Astrocyte (in vitro differentiated cells and primary cell): Measurements from ENCODE around the gene STARD13.

Source experiments
- EZH2 ChIP-seq: IDR thresholded peaks from 2 replicates; pipeline ENCODE4 v1.6.1; 2012; ENCODE audit warnings: mild to moderate bottlenecking, low read length, inconsistent platforms; ENCODE audit not compliant: insufficient read depth
- TF ChIP-seq, protein P1 (sequence below): IDR thresholded peaks from 2 replicates; pipeline ENCODE4 v1.5.1; 2011; ENCODE audit warnings: low read depth, mild to moderate bottlenecking, inconsistent platforms, low read length, moderate library complexity; ENCODE audit not compliant: insufficient read depth

DNA sequence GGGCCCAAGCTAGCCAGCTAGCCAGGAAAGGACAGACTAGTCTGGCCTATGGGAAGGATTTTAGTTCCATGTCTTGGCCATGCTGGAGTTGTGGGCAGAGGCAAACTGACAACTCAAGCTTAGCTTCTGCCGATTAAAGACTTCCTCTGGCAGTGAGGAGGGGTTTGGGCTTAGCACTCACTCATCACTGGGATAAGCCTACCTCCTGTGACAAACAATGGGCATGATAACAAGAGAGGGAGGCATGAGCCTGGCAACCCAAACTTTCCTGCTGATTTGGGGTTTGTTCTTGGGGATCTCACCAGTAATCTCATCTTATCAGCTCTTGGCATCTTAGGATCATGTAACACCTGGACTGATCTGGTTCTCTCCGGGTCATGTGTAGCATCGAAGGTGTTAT, 185.7 kb downstream of the STARD13 start:
- TF ChIP-seq, protein P1, sequence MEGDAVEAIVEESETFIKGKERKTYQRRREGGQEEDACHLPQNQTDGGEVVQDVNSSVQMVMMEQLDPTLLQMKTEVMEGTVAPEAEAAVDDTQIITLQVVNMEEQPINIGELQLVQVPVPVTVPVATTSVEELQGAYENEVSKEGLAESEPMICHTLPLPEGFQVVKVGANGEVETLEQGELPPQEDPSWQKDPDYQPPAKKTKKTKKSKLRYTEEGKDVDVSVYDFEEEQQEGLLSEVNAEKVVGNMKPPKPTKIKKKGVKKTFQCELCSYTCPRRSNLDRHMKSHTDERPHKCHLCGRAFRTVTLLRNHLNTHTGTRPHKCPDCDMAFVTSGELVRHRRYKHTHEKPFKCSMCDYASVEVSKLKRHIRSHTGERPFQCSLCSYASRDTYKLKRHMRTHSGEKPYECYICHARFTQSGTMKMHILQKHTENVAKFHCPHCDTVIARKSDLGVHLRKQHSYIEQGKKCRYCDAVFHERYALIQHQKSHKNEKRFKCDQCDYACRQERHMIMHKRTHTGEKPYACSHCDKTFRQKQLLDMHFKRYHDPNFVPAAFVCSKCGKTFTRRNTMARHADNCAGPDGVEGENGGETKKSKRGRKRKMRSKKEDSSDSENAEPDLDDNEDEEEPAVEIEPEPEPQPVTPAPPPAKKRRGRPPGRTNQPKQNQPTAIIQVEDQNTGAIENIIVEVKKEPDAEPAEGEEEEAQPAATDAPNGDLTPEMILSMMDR: no peak
- TF ChIP-seq EZH2: no peak
